A673 (cell line): ENCODE measurements around the gene CGB2. TPM values are rescaled to one million over a fixed set of nuclear protein-coding genes. Genes with fewer than 3 reads are reported as not detected.

ENCODE experiments used
- BruUV-seq: library from RNA; stranded (reverse); fragments of 400-500 nt; replicated peaks from 2 replicates; lab custom pipeline; 2021; lab: Mats Ljungman, UMichigan
- CTCF ChIA-PET: fragments of 300-600 bp; sonication (Branson Sonifier 250); formaldehyde crosslinking; loops from one replicate; lab custom pipeline; 2022; ENCODE audit warnings: antibody characterized with exemption; lab: Charles Lee
- POLR2A ChIA-PET: fragments of 300-600 bp; sonication (Branson Sonifier 250); formaldehyde crosslinking; loops from one replicate; lab custom pipeline; 2022; ENCODE audit warnings: antibody characterized with exemption; ENCODE audit not compliant: low non-redundant PET; lab: Charles Lee
- DNase-seq: peaks from one replicate; pipeline ENCODE4 v3.0.0-alpha.2; 2015; ENCODE audit warnings: low spot score
- H3K27ac ChIP-seq: fragments of 200-600 bp; sonication (generic); 2 replicates; pipeline ENCODE4 v1.5.1; 2016; ENCODE audit warnings: mixed run types, low read depth, mild to moderate bottlenecking, mixed read lengths, antibody characterized with exemption, low read length; ENCODE audit not compliant: poor library complexity, severe bottlenecking
- H3K27me3 ChIP-seq: fragments of 200-600 bp; sonication (generic); replicated peaks from 2 replicates; pipeline ENCODE4 v1.6.1; 2017; ENCODE audit warnings: mixed run types, low read depth, mild to moderate bottlenecking, mixed read lengths, antibody characterized with exemption, low read length; ENCODE audit not compliant: insufficient read depth, poor library complexity
- H3K36me3 ChIP-seq: fragments of 200-600 bp; sonication (generic); 2 replicates; pipeline ENCODE4 v1.6.1; 2016; ENCODE audit warnings: mixed run types, mild to moderate bottlenecking, mixed read lengths, antibody characterized with exemption, low read length; ENCODE audit not compliant: insufficient read depth, poor library complexity, severe bottlenecking
- H3K4me1 ChIP-seq: fragments of 200-600 bp; sonication (generic); 2 replicates; pipeline ENCODE4 v1.6.1; 2017; ENCODE audit warnings: mixed run types, mild to moderate bottlenecking, mixed read lengths, antibody characterized with exemption, low read length; ENCODE audit not compliant: insufficient read depth, poor library complexity, severe bottlenecking
- H3K4me3 ChIP-seq: fragments of 200-600 bp; sonication (generic); 2 replicates; pipeline ENCODE4 v1.5.1; 2016; ENCODE audit warnings: low read depth, mixed run types, mild to moderate bottlenecking, mixed read lengths, low read length; ENCODE audit not compliant: poor library complexity, severe bottlenecking
- H3K9me3 ChIP-seq: fragments of 200-600 bp; sonication (generic); 2 replicates; pipeline ENCODE4 v1.6.1; 2016; ENCODE audit warnings: mixed run types, low read depth, mild to moderate bottlenecking, mixed read lengths, antibody characterized with exemption, low read length; ENCODE audit not compliant: poor library complexity, severe bottlenecking
- EZH2 ChIP-seq: fragments of 200-600 bp; sonication (generic); IDR thresholded peaks from 2 replicates; pipeline ENCODE4 v1.6.1; 2017; ENCODE audit warnings: borderline replicate concordance, low read depth, mild to moderate bottlenecking, mixed read lengths, antibody characterized with exemption, low read length; ENCODE audit not compliant: poor library complexity, severe bottlenecking
- intact Hi-C: fragments of 100-400 bp; cut with micrococcal nuclease; formaldehyde crosslinking; loops from one replicate; pipeline ENCODE4 v1.10.0; 2022; ENCODE audit not compliant: unreplicated experiment
- total RNA-seq: library from RNA; stranded (reverse); gene quantifications from 2 replicates; pipeline ENCODE4 v1.2.3, GENCODE V29; 2021
- TF ChIP-seq, protein P1 (sequence below): fragments of 300-800, 200-600 bp; sonication (generic); conservative IDR thresholded peaks from 2 replicates; pipeline ENCODE4 v1.5.1; 2017; ENCODE audit warnings: low read depth, mild to moderate bottlenecking, antibody characterized with exemption, low read length, moderate library complexity, mixed read lengths

CGB2 gene
- total RNA-seq, 1 experiment from 2014 or later = not detected

DNA sequence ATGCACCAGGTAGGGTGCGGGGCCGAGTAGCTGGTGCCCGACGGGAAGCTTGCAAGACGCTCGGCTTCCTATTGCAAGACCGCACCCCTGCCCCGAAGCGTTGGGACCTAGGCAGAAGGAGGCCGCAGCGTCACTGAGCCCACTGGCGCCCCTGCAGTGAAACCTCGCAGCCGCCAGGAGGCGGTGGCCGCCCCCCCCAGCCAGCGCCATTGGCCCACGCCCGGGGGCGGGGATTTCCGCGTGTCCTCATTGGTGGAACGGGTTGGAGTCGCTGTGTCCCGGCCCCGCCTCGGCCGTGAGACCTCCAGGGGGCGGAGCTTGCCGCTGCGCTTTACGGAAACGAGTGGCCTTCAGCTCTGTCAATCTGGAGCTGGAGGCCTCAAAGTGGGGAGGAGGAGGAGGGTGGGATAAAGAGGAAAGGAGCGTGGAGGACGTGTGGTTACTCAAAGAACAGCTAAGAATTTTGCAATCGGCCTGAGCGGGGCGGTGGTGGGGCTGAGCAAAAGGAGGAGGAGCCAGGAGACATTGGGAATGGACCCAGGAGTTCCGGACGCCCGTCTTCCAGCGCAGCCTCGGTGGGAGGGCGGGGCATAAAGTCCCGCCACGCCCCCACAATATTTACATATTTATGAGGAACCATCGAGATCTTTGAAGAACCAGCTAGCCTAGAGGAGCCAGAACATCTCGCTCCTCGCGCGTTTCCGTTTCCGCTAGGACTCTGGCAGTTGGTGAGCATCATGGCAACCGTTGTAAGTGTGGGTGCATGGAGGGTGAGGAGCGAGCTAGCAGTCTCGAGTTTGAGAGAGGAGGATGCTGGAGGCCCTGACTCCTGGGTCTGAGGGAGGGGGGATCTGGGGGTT lies 38.3 kb upstream of the CGB2 start, which contains the start of the genes GYS1 and RUVBL2:
Gene GYS1, minus strand, starts transcription at position 135 of the 860 bp plus-strand sequence. CDS start 197 bp downstream, outside the sequence.
Gene RUVBL2, plus strand, starts transcription at position 713 of the 860 bp plus-strand sequence. Its CDS starts 25 bp downstream, at position 738.
- Histone ChIP-seq H3K4me1 (peaks cover 14% of the 10 kb centered on the region), H3K27me3 (no peaks in the 10 kb centered on the region), H3K36me3 (peaks cover 11% of the 10 kb centered on the region), H3K27ac (peak within 1 kb of the TSS; percentile 85), H3K9me3 (no peaks in the 10 kb centered on the region), H3K4me3 (peak within 1 kb of the TSS; percentile 79)
- intact Hi-C loops = loop anchor here (5.0 kb wide), 1 partner anchor 219 kb away; no protein-coding TSS in a partner anchor
- ChIA-PET CTCF (interaction anchor here (0.5 to 2.1 kb wide), 17 partner anchors 10 to 727 kb away, joined by 3 to 14 read pairs (median 4); partner anchors contain the start of genes KDELR1 and NUCB1), POLR2A (interaction anchor here (0.6 to 0.7 kb wide), 4 partner anchors 14 to 883 kb away, joined by 3 to 14 read pairs (median 6); no protein-coding TSS in a partner anchor)
- no peak for TF ChIP-seq EZH2
- TF ChIP-seq, protein P1, sequence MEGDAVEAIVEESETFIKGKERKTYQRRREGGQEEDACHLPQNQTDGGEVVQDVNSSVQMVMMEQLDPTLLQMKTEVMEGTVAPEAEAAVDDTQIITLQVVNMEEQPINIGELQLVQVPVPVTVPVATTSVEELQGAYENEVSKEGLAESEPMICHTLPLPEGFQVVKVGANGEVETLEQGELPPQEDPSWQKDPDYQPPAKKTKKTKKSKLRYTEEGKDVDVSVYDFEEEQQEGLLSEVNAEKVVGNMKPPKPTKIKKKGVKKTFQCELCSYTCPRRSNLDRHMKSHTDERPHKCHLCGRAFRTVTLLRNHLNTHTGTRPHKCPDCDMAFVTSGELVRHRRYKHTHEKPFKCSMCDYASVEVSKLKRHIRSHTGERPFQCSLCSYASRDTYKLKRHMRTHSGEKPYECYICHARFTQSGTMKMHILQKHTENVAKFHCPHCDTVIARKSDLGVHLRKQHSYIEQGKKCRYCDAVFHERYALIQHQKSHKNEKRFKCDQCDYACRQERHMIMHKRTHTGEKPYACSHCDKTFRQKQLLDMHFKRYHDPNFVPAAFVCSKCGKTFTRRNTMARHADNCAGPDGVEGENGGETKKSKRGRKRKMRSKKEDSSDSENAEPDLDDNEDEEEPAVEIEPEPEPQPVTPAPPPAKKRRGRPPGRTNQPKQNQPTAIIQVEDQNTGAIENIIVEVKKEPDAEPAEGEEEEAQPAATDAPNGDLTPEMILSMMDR = peak; percentile 98
- peak; percentile 100 for DNase-seq
- no TSS peak for BruUV-seq

DNA sequence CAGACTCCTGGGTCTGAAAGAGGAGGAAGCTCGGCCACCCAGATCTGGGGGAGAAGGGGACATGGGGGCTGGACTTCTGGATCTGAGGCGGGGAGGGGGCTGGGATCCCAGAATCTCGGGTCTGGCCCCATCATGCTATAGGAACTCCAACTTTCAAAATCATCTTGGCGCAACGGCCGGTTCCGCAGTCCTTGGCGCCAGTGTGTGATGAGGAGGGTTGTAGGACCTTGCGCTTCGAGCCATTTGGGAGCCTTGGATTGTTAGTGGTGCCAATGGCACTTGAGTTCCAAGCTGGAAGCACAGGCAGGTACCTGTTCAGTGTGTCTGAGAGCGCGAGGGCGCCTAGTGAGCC lies 37.7 kb upstream of the CGB2 start:
- TF ChIP-seq EZH2 = no peak
- TF ChIP-seq, protein P1 = no peak
- H3K27me3 ChIP-seq = no peaks in the 10 kb centered on the region
- peak overlapping the region; percentile 85 for H3K27ac ChIP-seq
- peaks cover 14% of the 10 kb centered on the region for H3K4me1 ChIP-seq
- intact Hi-C loops = loop anchor here (5.0 kb wide), 1 partner anchor 218 kb away; no protein-coding TSS in a partner anchor
- H3K4me3 ChIP-seq = peak overlapping the region; percentile 79
- peaks cover 5% of the 10 kb centered on the region for H3K36me3 ChIP-seq
- DNase-seq = no peak
- ChIA-PET POLR2A (interaction anchor here (0.6 kb wide), 1 partner anchor 14 kb away, joined by 14 read pairs; no protein-coding TSS in a partner anchor), CTCF (interaction anchor here (0.5 to 2.1 kb wide), 8 partner anchors 11 to 602 kb away, joined by 3 to 14 read pairs (median 4); partner anchors contain the start of gene KDELR1)
- no TSS peak for BruUV-seq
- no peaks in the 10 kb centered on the region for H3K9me3 ChIP-seq

DNA sequence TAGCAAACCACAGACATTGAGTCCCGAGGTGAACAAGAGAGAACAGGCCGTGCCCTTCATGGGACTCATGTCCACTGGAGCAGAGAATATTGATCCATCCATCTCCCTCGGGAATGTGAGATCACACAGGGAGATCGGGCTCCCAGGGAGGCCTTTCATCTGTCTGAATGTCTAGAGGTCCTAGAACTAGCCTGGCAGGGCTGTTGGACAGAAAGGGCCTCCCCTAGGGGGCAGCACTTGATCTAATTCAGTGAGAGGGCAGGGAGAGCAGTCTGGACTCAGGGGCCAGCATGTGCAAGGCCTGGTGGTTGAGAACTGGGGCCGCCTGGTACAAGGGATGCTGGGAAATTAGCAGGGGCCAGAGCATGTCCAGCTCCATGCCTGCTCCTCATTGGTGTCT lies 33.7 kb upstream of the CGB2 start:
- H3K36me3 ChIP-seq = peaks cover 15% of the 10 kb centered on the region
- no peaks in the 10 kb centered on the region for H3K27me3 ChIP-seq
- no peaks in the 10 kb centered on the region for H3K9me3 ChIP-seq
- no peak overlapping the region for H3K4me3 ChIP-seq
- peaks cover 13% of the 10 kb centered on the region for H3K4me1 ChIP-seq
- ChIA-PET POLR2A (interaction anchor here (0.7 kb wide), 1 partner anchor 76 kb away, joined by 3 read pairs; no protein-coding TSS in a partner anchor), CTCF (interaction anchor here (0.7 to 1.6 kb wide), 4 partner anchors 15 to 538 kb away, joined by 3 to 7 read pairs (median 4); no protein-coding TSS in a partner anchor)
- DNase-seq = peak; percentile 67
- intact Hi-C loops = no loop called here
- TF ChIP-seq EZH2 = no peak
- TF ChIP-seq, protein P1 = peak; percentile 70
- H3K27ac ChIP-seq = no peak overlapping the region
- BruUV-seq = no TSS peak
